WTC11 (cell line): ENCODE data around the gene SYNDIG1. TPM values are rescaled to one million over a fixed set of nuclear protein-coding genes. Genes with fewer than 3 reads are reported as not detected.

ENCODE experiments used
- ATAC-seq: fragments of 200-7000 bp; cut with Tn5 transposase; 2 replicates; pipeline ENCODE4 v1.10.0; 2021; ENCODE audit warnings: mild to moderate bottlenecking, moderate library complexity
- CTCF ChIA-PET: fragments of 300-600 bp; sonication (Branson Sonifier 250); formaldehyde crosslinking; loops from one replicate; lab custom pipeline; 2021; ENCODE audit warnings: antibody characterized with exemption; lab: Charles Lee
- POLR2A ChIA-PET: fragments of 350-600 bp; sonication (Branson Sonifier 250); formaldehyde crosslinking; loops from one replicate; lab custom pipeline; 2021; ENCODE audit warnings: antibody characterized with exemption; lab: Charles Lee
- DNase-seq: peaks from one replicate; pipeline ENCODE4 v3.0.0; 2021; ENCODE audit warnings: low spot score
- H3K27ac Mint-ChIP-seq: 2 replicates; pipeline ENCODE4 v1.8.0; 2021; ENCODE audit warnings: mixed read lengths
- H3K27me3 Mint-ChIP-seq: 2 replicates; pipeline ENCODE4 v1.8.0; 2021; ENCODE audit warnings: low read depth, mild to moderate bottlenecking, moderate library complexity, mixed read lengths
- H3K36me3 Mint-ChIP-seq: 2 replicates; pipeline ENCODE4 v1.8.0; 2021; ENCODE audit warnings: mixed read lengths
- H3K4me1 Mint-ChIP-seq: 2 replicates; pipeline ENCODE4 v1.8.0; 2022; ENCODE audit warnings: mixed read lengths
- H3K4me3 Mint-ChIP-seq: 2 replicates; pipeline ENCODE4 v1.8.0; 2021; ENCODE audit warnings: mild to moderate bottlenecking, moderate library complexity, mixed read lengths
- H3K9me3 Mint-ChIP-seq: 2 replicates; pipeline ENCODE4 v1.8.0; 2021; ENCODE audit warnings: mixed read lengths
- CREB1 ChIP-seq: sonication (generic); formaldehyde crosslinking; IDR thresholded peaks from 2 replicates; pipeline ENCODE4 v1.8.0; 2023; ENCODE audit warnings: mild to moderate bottlenecking, missing genetic modification reagents
- CREM ChIP-seq: sonication (generic); formaldehyde crosslinking; IDR thresholded peaks from 2 replicates; pipeline ENCODE4 v1.8.1; 2022; ENCODE audit warnings: mild to moderate bottlenecking, missing genetic modification reagents, moderate library complexity
- HMGA2 ChIP-seq: fragments of 250-450 bp; sonication (Bioruptor Pico); IDR thresholded peaks from 2 replicates; pipeline ENCODE4 v1.4.0; 2021; ENCODE audit warnings: mild to moderate bottlenecking, moderate library complexity
- IRF1 ChIP-seq: sonication (generic); formaldehyde crosslinking; IDR thresholded peaks from 2 replicates; pipeline ENCODE4 v1.8.0; 2023; ENCODE audit warnings: missing genetic modification reagents
- NR2C2 ChIP-seq: sonication (generic); formaldehyde crosslinking; IDR thresholded peaks from 2 replicates; pipeline ENCODE4 v1.8.0; 2022; ENCODE audit warnings: mild to moderate bottlenecking, missing genetic modification reagents
- NR3C1 ChIP-seq: sonication (generic); formaldehyde crosslinking; conservative IDR thresholded peaks from 2 replicates; pipeline ENCODE4 v1.8.1; 2023; ENCODE audit warnings: low read depth, mild to moderate bottlenecking, missing genetic modification reagents
- SMAD3 ChIP-seq: sonication (generic); formaldehyde crosslinking; IDR thresholded peaks from 2 replicates; pipeline ENCODE4 v1.8.0; 2022; ENCODE audit warnings: missing genetic modification reagents, mild to moderate bottlenecking, borderline replicate concordance
- SMAD4 ChIP-seq: sonication (generic); formaldehyde crosslinking; IDR thresholded peaks from 2 replicates; pipeline ENCODE4 v1.8.0; 2022; ENCODE audit warnings: mild to moderate bottlenecking, missing genetic modification reagents
- SOX15 ChIP-seq: fragments of 250-450 bp; sonication (Bioruptor Pico); IDR thresholded peaks from 2 replicates; pipeline ENCODE4 v1.9.0; 2021; ENCODE audit warnings: mild to moderate bottlenecking
- USF2 ChIP-seq: sonication (generic); formaldehyde crosslinking; IDR thresholded peaks from 2 replicates; pipeline ENCODE4 v1.8.1; 2023; ENCODE audit warnings: mild to moderate bottlenecking, missing genetic modification reagents, moderate library complexity
- ZNF138 ChIP-seq: sonication (generic); formaldehyde crosslinking; conservative IDR thresholded peaks from 2 replicates; pipeline ENCODE4 v1.8.1; 2022; ENCODE audit warnings: mild to moderate bottlenecking, moderate library complexity, missing genetic modification reagents
- ZSCAN18 ChIP-seq: fragments of 250-450 bp; sonication (Bioruptor Pico); IDR thresholded peaks from 2 replicates; pipeline ENCODE4 v2.1.2; 2022; ENCODE audit warnings: mild to moderate bottlenecking, moderate library complexity
- total RNA-seq: library from RNA; stranded (reverse); gene quantifications from 3 replicates; pipeline ENCODE4 v1.2.3, GENCODE V29; 2021
- TF ChIP-seq, protein P1 (sequence below): sonication (generic); formaldehyde crosslinking; IDR thresholded peaks from 2 replicates; pipeline ENCODE4 v1.8.0; 2022; ENCODE audit warnings: mild to moderate bottlenecking, missing genetic modification reagents
- TF ChIP-seq, protein P2 (sequence below): sonication (generic); formaldehyde crosslinking; IDR thresholded peaks from 2 replicates; pipeline ENCODE4 v1.8.0; 2023; ENCODE audit warnings: missing genetic modification reagents, mild to moderate bottlenecking, borderline replicate concordance
- TF ChIP-seq, protein P3 (sequence below): sonication (generic); formaldehyde crosslinking; IDR thresholded peaks from 2 replicates; pipeline ENCODE4 v1.8.0; 2022; ENCODE audit warnings: missing genetic modification reagents

SYNDIG1 gene
- total RNA-seq, 1 experiment from 2014 or later, result 6.4 TPM

DNA sequence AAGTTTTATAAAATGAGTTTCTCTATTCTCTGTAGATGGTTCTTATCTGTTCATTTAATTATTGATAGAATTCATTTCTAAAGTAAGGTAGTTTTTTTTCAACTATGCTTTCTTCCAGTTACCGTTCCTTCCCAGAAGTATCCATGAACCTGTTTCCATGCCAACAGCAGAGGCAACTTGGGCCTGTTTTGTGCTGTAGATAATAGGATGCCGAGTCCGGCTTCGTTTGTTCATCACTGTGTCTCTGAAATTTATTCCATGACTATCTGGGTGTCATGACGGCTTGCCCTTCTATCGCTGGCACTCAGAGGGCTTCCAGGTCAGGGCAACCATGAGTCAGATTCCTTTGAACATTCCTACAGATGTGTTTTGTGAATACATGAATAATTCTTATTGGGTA, 190.4 kb downstream of the SYNDIG1 start (continued):
- no peak for TF ChIP-seq USF2 (CRISPR knock-in tag)
- no peak for TF ChIP-seq IRF1 (CRISPR knock-in tag)
- TF ChIP-seq SOX15, result no peak

GRCh38 chr20:24660651-24661050, 191.2 kb downstream of the SYNDIG1 start:
- Mint-ChIP-seq H3K36me3 (0 out of 2 replicates have a peak, but pooled peaks cover 4% of the 10 kb centered on the region), H3K4me3 (no peak overlapping the region), H3K9me3 (peaks cover 6% of the 10 kb centered on the region; the same call in 1 of the 2 replicates), H3K27ac (no peak overlapping the region), H3K4me1 (no peaks in the 10 kb centered on the region), H3K27me3 (no peaks in the 10 kb centered on the region)
- TF ChIP-seq, protein P1, sequence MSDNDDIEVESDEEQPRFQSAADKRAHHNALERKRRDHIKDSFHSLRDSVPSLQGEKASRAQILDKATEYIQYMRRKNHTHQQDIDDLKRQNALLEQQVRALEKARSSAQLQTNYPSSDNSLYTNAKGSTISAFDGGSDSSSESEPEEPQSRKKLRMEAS, result no peak
- TF ChIP-seq SMAD4 (CRISPR knock-in tag), result no peak
- TF ChIP-seq, protein P2, sequence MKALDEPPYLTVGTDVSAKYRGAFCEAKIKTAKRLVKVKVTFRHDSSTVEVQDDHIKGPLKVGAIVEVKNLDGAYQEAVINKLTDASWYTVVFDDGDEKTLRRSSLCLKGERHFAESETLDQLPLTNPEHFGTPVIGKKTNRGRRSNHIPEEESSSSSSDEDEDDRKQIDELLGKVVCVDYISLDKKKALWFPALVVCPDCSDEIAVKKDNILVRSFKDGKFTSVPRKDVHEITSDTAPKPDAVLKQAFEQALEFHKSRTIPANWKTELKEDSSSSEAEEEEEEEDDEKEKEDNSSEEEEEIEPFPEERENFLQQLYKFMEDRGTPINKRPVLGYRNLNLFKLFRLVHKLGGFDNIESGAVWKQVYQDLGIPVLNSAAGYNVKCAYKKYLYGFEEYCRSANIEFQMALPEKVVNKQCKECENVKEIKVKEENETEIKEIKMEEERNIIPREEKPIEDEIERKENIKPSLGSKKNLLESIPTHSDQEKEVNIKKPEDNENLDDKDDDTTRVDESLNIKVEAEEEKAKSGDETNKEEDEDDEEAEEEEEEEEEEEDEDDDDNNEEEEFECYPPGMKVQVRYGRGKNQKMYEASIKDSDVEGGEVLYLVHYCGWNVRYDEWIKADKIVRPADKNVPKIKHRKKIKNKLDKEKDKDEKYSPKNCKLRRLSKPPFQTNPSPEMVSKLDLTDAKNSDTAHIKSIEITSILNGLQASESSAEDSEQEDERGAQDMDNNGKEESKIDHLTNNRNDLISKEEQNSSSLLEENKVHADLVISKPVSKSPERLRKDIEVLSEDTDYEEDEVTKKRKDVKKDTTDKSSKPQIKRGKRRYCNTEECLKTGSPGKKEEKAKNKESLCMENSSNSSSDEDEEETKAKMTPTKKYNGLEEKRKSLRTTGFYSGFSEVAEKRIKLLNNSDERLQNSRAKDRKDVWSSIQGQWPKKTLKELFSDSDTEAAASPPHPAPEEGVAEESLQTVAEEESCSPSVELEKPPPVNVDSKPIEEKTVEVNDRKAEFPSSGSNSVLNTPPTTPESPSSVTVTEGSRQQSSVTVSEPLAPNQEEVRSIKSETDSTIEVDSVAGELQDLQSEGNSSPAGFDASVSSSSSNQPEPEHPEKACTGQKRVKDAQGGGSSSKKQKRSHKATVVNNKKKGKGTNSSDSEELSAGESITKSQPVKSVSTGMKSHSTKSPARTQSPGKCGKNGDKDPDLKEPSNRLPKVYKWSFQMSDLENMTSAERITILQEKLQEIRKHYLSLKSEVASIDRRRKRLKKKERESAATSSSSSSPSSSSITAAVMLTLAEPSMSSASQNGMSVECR (CRISPR knock-in tag), result no peak
- TF ChIP-seq CREM (CRISPR knock-in tag), result no peak
- no peak for TF ChIP-seq NR3C1 (CRISPR knock-in tag)
- no peak for TF ChIP-seq NR2C2 (CRISPR knock-in tag)
- TF ChIP-seq IRF1 (CRISPR knock-in tag), result no peak
- TF ChIP-seq CREB1, result no peak
- TF ChIP-seq ZSCAN18 (CRISPR knock-in tag), result no peak
- no peak for TF ChIP-seq SMAD3 (CRISPR knock-in tag)
- TF ChIP-seq ZNF138 (CRISPR knock-in tag), result no peak
- TF ChIP-seq HMGA2 (CRISPR knock-in tag), result no peak
- TF ChIP-seq, protein P3, sequence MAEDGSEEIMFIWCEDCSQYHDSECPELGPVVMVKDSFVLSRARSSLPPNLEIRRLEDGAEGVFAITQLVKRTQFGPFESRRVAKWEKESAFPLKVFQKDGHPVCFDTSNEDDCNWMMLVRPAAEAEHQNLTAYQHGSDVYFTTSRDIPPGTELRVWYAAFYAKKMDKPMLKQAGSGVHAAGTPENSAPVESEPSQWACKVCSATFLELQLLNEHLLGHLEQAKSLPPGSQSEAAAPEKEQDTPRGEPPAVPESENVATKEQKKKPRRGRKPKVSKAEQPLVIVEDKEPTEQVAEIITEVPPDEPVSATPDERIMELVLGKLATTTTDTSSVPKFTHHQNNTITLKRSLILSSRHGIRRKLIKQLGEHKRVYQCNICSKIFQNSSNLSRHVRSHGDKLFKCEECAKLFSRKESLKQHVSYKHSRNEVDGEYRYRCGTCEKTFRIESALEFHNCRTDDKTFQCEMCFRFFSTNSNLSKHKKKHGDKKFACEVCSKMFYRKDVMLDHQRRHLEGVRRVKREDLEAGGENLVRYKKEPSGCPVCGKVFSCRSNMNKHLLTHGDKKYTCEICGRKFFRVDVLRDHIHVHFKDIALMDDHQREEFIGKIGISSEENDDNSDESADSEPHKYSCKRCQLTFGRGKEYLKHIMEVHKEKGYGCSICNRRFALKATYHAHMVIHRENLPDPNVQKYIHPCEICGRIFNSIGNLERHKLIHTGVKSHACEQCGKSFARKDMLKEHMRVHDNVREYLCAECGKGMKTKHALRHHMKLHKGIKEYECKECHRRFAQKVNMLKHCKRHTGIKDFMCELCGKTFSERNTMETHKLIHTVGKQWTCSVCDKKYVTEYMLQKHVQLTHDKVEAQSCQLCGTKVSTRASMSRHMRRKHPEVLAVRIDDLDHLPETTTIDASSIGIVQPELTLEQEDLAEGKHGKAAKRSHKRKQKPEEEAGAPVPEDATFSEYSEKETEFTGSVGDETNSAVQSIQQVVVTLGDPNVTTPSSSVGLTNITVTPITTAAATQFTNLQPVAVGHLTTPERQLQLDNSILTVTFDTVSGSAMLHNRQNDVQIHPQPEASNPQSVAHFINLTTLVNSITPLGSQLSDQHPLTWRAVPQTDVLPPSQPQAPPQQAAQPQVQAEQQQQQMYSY (CRISPR knock-in tag), result no peak
- ChIA-PET CTCF (no interaction called here), POLR2A (no interaction called here)
- DNase-seq (no peak), ATAC-seq (no peak)
